ENCODE data around the gene MMP20. TPM values are rescaled to one million over a fixed set of nuclear protein-coding genes. Genes with fewer than 3 reads are reported as not detected.

MMP20 gene
- total and polyA plus RNA-seq, 2 donors (not counting 3 experiments of a cell fraction or from before 2014, with no cell fraction given): not detected

DNA sequence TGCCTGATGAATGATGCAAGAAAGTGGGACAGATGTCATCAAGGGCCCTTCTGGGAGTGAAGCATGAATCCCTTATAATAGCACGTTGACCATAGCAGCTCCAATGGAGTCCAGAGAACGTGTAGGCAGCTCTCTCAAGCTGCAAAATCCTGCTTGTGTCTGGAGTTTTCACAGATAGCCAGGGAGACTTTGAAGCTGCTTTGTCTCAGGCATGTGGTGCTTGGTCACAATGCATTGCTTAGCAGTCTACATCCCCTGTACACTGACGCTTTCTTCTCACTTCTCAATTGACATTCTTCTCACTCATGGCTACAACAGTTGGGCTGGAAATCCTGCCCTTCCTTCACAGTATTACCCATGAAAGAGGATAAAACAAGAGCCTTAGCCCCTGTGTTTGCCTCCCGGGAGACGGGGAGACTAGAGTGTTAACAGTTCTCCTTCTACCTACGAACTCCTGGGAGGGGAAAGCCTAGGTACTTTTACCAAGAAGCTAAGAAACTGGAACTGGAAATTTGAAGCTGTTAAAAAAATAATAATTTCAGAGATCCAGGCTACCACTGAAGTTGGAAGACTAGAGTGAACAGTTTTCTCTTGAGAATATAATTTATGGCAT is 73.9 kb downstream of the MMP20 start:
- DNase-seq (ENCODE audit: low read depth, low spot score): no peak
- no peak overlapping the region for H3K27ac ChIP-seq (ENCODE audit: insufficient read depth, low read depth, low read length)
- H4K20me1 ChIP-seq (replicated peaks; ENCODE audit: control insufficient read depth, extremely low read depth, insufficient read depth, low read length): no peaks in the 10 kb centered on the region
- H3K9ac ChIP-seq (replicated peaks; ENCODE audit: extremely low read depth, insufficient read depth, low read length): no peak overlapping the region
- BruUV-seq (replicated peaks): no TSS peak
- H3K27me3 ChIP-seq (ENCODE audit: control insufficient read depth in 2 of 2, insufficient read depth in 2 of 2, low read length in 2 of 2): no peaks in the 10 kb centered on the region
- ChIA-PET CTCF (interaction anchor here (1.2 kb wide), 1 partner anchor 52 kb away, joined by 6 read pairs; no protein-coding TSS in a partner anchor), POLR2A (no interaction called here)
- no peak overlapping the region for H3K4me3 ChIP-seq (replicated peaks in 1 of 3; ENCODE audit: insufficient read depth in 1 of 3, low read depth in 1 of 3, low read length in 3 of 3)
- no peaks in the 10 kb centered on the region for H3K9me1 ChIP-seq (replicated peaks; ENCODE audit: control insufficient read depth, extremely low read depth, insufficient read depth, low read length)
- H3K36me3 ChIP-seq (ENCODE audit: control insufficient read depth in 2 of 2, extremely low read depth in 1 of 2, insufficient read depth in 2 of 2, low read length in 2 of 2): no peaks in the 10 kb centered on the region
- dilution Hi-C loops (cut with MboI; ENCODE audit: extremely low pct_ligation_motif_present, low sequenced_read_pairs) (no loop called here), intact Hi-C loops (cut with micrococcal nuclease) (no loop called here)
- H3K79me2 ChIP-seq (ENCODE audit: control insufficient read depth, insufficient read depth, low read length): no peaks in the 10 kb centered on the region
- H3K4me2 ChIP-seq (ENCODE audit: insufficient read depth, low read length): no peak overlapping the region
- H2AFZ ChIP-seq (ENCODE audit: low read depth, low read length): peak overlapping the region; percentile 7
- TF ChIP-seq FOS (IDR thresholded peaks at IDR 0.05; ENCODE audit: borderline replicate concordance, insufficient read depth, low read length) (no peak), EZH2 (IDR thresholded peaks at IDR 0.05; ENCODE audit: borderline replicate concordance, low read depth, low read length, severe bottlenecking) (no peak), JUN (IDR thresholded peaks at IDR 0.05; ENCODE audit: borderline replicate concordance, insufficient read depth, insufficient read length, low read depth) (no peak), POLR2AphosphoS5 (IDR thresholded peaks at IDR 0.05; ENCODE audit: insufficient read depth, low read depth, low read length) (no peak), POLR2A (IDR thresholded peaks at IDR 0.05; ENCODE audit: low read depth, low read length) (no peak)
- FAIRE-seq: no peak
- no peaks in the 10 kb centered on the region for H3K4me1 ChIP-seq (ENCODE audit: control insufficient read depth, extremely low read depth, insufficient read depth, low read length)
- H3K9me3 ChIP-seq (replicated peaks; ENCODE audit: control insufficient read depth, insufficient read depth, low read length): no peaks in the 10 kb centered on the region

DNA sequence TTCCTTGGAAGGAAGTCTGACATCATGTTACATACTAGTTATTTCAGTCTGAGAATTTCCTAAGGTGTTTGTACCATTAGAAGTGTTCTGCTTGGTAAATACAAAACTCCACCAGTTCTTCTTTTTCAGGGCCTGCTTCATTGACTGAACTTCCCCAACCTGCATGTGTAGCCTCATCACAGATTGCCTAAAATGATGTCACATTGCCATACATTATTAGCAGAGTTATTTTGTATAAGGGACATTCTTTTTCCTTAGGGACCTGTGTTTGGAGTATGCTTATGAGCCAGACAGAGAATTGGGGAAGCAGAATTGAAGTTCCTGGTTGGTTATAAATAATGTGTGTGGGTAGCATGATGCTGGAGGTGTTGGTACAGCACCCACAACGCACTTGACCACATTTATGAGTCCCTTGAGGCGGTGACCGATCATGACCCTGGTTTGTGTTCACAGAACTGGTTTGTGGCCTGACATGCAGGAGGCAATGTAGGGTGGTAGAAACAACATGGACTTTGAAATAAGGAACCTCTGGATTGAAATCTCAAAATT is 78.1 kb downstream of the MMP20 start:
- CTCF ChIA-PET: interaction anchor here (1.0 to 1.8 kb wide), 4 partner anchors 15 to 119 kb away, joined by 3 to 5 read pairs (median 4); no protein-coding TSS in a partner anchor
- TF ChIP-seq, protein P1, sequence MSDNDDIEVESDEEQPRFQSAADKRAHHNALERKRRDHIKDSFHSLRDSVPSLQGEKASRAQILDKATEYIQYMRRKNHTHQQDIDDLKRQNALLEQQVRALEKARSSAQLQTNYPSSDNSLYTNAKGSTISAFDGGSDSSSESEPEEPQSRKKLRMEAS (IDR thresholded peaks at IDR 0.05; ENCODE audit: insufficient read depth, insufficient read length): no peak
- no peak for TF ChIP-seq JUN (IDR thresholded peaks at IDR 0.05; ENCODE audit: borderline replicate concordance, insufficient read depth, insufficient read length, low read depth)
- TF ChIP-seq MYC (IDR thresholded peaks at IDR 0.05; ENCODE audit: low read depth, low read length): no peak
- no peak for TF ChIP-seq GATA2 (IDR thresholded peaks at IDR 0.05; ENCODE audit: insufficient read depth, insufficient read length, low read depth, low read length)
- TF ChIP-seq POLR2A (IDR thresholded peaks at IDR 0.05; ENCODE audit: low read depth, low read length): no peak
- dilution Hi-C loops (cut with MboI; ENCODE audit: extremely low pct_ligation_motif_present, low sequenced_read_pairs): no loop called here

More for the DNA sequence above, 78.1 kb downstream of the MMP20 start:
- no peak for DNase-seq (ENCODE audit: low read depth, low spot score)
- H4K20me1 ChIP-seq (replicated peaks; ENCODE audit: control insufficient read depth, extremely low read depth, insufficient read depth, low read length): no peaks in the 10 kb centered on the region
- POLR2A ChIA-PET: no interaction called here
- no peak overlapping the region for H3K27ac ChIP-seq (ENCODE audit: insufficient read depth, low read depth, low read length)
- no peaks in the 10 kb centered on the region for H3K9me3 ChIP-seq (replicated peaks; ENCODE audit: control insufficient read depth, insufficient read depth, low read length)
- no peak overlapping the region for H2AFZ ChIP-seq (ENCODE audit: low read depth, low read length)
- no peaks in the 10 kb centered on the region for H3K4me1 ChIP-seq (ENCODE audit: control insufficient read depth, extremely low read depth, insufficient read depth, low read length)
- H3K4me3 ChIP-seq (replicated peaks in 1 of 3; ENCODE audit: insufficient read depth in 1 of 3, low read depth in 1 of 3, low read length in 3 of 3): no peak overlapping the region
- no peaks in the 10 kb centered on the region for H3K27me3 ChIP-seq (ENCODE audit: control insufficient read depth in 2 of 2, insufficient read depth in 2 of 2, low read length in 2 of 2)
- H3K9ac ChIP-seq (replicated peaks; ENCODE audit: extremely low read depth, insufficient read depth, low read length): no peak overlapping the region
- no peaks in the 10 kb centered on the region for H3K9me1 ChIP-seq (replicated peaks; ENCODE audit: control insufficient read depth, extremely low read depth, insufficient read depth, low read length)
- no peak overlapping the region for H3K4me2 ChIP-seq (ENCODE audit: insufficient read depth, low read length)
- no peaks in the 10 kb centered on the region for H3K36me3 ChIP-seq (ENCODE audit: control insufficient read depth in 2 of 2, extremely low read depth in 1 of 2, insufficient read depth in 2 of 2, low read length in 2 of 2)
- BruUV-seq (replicated peaks): no TSS peak
- intact Hi-C loops (cut with micrococcal nuclease): no loop called here
- H3K79me2 ChIP-seq (ENCODE audit: control insufficient read depth, insufficient read depth, low read length): no peaks in the 10 kb centered on the region
- no peak for FAIRE-seq

All from endothelial cell of umbilical vein (primary cell).